ENCODE measurements around the gene MRPS7. TPM values are rescaled to one million over a fixed set of nuclear protein-coding genes. Genes with fewer than 3 reads are reported as not detected.

Gene MRPS7
- polyA plus RNA-seq, 1 donor from 2014 or later: 63.3 TPM

DNA sequence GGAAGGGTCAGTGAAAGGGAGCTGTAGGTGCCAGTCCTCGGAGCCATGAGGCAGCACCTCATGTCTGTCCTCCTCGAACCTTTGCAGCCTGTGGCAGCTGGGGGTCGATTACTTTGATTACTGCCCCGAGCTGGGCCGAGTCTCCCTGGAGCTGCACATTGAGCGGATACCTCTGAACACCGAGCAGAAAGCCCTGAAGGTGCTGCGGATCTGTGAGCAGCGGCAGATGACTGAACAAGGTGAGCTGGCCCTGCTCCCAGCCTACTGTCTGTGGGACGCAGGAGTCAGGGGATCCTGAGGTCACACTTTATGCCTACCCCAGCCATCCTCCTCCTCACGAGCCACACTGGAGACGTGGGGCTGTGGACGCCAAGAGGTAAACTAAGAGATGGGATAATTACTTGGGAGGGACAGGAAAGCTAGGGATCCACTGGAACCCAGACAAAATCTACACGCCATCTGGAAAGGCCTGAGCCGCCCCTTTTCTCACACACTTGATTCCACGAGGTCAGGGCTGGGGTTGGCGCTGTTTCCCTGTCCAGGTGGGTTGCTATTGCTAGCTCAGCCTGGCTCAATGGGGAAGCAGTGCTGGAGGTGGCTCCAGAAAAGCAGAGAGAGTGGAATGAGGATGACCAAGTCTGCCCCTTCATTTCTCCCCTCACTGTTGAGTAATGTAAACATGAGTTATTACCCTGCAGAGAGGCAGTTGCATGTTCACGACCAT lies 29.8 kb upstream of the MRPS7 start:
- TF ChIP-seq, protein P1, sequence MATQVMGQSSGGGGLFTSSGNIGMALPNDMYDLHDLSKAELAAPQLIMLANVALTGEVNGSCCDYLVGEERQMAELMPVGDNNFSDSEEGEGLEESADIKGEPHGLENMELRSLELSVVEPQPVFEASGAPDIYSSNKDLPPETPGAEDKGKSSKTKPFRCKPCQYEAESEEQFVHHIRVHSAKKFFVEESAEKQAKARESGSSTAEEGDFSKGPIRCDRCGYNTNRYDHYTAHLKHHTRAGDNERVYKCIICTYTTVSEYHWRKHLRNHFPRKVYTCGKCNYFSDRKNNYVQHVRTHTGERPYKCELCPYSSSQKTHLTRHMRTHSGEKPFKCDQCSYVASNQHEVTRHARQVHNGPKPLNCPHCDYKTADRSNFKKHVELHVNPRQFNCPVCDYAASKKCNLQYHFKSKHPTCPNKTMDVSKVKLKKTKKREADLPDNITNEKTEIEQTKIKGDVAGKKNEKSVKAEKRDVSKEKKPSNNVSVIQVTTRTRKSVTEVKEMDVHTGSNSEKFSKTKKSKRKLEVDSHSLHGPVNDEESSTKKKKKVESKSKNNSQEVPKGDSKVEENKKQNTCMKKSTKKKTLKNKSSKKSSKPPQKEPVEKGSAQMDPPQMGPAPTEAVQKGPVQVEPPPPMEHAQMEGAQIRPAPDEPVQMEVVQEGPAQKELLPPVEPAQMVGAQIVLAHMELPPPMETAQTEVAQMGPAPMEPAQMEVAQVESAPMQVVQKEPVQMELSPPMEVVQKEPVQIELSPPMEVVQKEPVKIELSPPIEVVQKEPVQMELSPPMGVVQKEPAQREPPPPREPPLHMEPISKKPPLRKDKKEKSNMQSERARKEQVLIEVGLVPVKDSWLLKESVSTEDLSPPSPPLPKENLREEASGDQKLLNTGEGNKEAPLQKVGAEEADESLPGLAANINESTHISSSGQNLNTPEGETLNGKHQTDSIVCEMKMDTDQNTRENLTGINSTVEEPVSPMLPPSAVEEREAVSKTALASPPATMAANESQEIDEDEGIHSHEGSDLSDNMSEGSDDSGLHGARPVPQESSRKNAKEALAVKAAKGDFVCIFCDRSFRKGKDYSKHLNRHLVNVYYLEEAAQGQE (IDR thresholded peaks at IDR 0.05; ENCODE audit: borderline replicate concordance): no peak
- TF ChIP-seq SMC3 (conservative IDR thresholded peaks at IDR 0.05; ENCODE audit: poor library complexity): no peak
- no peak for TF ChIP-seq EP300 (conservative IDR thresholded peaks at IDR 0.05; ENCODE audit: poor library complexity, severe bottlenecking)
- no peak for TF ChIP-seq EZH2 (IDR thresholded peaks at IDR 0.05; ENCODE audit: borderline replicate concordance, insufficient read depth, low read length, poor library complexity, severe bottlenecking)
- TF ChIP-seq CTCF (IDR thresholded peaks at IDR 0.05; ENCODE audit: poor library complexity, severe bottlenecking): no peak
- no peak for TF ChIP-seq MXI1 (conservative IDR thresholded peaks at IDR 0.05; ENCODE audit: poor library complexity, severe bottlenecking)
- no peaks in the 10 kb centered on the region for H3K27me3 ChIP-seq (ENCODE audit: insufficient read depth, low read depth, low read length)
- H4K20me1 ChIP-seq (ENCODE audit: insufficient read depth): no peaks in the 10 kb centered on the region
- H2AFZ ChIP-seq (ENCODE audit: low read depth, low read length): no peak overlapping the region
- peaks cover 5% of the 10 kb centered on the region for H3K36me3 ChIP-seq (ENCODE audit: insufficient read depth, low read length)
- no peak overlapping the region for H3K9ac ChIP-seq (ENCODE audit: low read length)
- H3K9me2 ChIP-seq (ENCODE audit: insufficient read depth, low read length): no peaks in the 10 kb centered on the region
- no peaks in the 10 kb centered on the region for H3K79me2 ChIP-seq (replicated peaks; ENCODE audit: insufficient read depth, low read length)
- no peaks in the 10 kb centered on the region for H3F3A ChIP-seq (ENCODE audit: insufficient read depth, low read length, poor library complexity, severe bottlenecking)
- H3K27ac ChIP-seq (ENCODE audit: low read length): no peak overlapping the region
- no peak overlapping the region for H3K4me2 ChIP-seq (ENCODE audit: low read length)
- no peak overlapping the region for H3K4me3 ChIP-seq (ENCODE audit: low read length)
- no peaks in the 10 kb centered on the region for H3K9me3 ChIP-seq (ENCODE audit: low read length)

GRCh38 chr17:75232786-75233185 lies 28.9 kb upstream of the MRPS7 start:
- Histone ChIP-seq H3K9ac (ENCODE audit: low read length) (no peak overlapping the region), H2AFZ (ENCODE audit: low read depth, low read length) (no peak overlapping the region), H3K9me3 (ENCODE audit: low read length) (no peaks in the 10 kb centered on the region), H3F3A (ENCODE audit: insufficient read depth, low read length, poor library complexity, severe bottlenecking) (no peaks in the 10 kb centered on the region), H3K36me3 (ENCODE audit: insufficient read depth, low read length) (peaks cover 5% of the 10 kb centered on the region), H3K79me2 (replicated peaks; ENCODE audit: insufficient read depth, low read length) (no peaks in the 10 kb centered on the region), H3K4me2 (ENCODE audit: low read length) (no peak overlapping the region), H3K4me3 (ENCODE audit: low read length) (no peak overlapping the region), H3K27me3 (ENCODE audit: insufficient read depth, low read depth, low read length) (no peaks in the 10 kb centered on the region), H4K20me1 (ENCODE audit: insufficient read depth) (no peaks in the 10 kb centered on the region), H3K27ac (ENCODE audit: low read length) (no peak overlapping the region), H3K9me2 (ENCODE audit: insufficient read depth, low read length) (no peaks in the 10 kb centered on the region)
- no peak for TF ChIP-seq RAD21 (conservative IDR thresholded peaks at IDR 0.05)
- TF ChIP-seq TAF1 (IDR thresholded peaks at IDR 0.05; ENCODE audit: low read depth): no peak
- TF ChIP-seq, protein P1 (IDR thresholded peaks at IDR 0.05; ENCODE audit: borderline replicate concordance): no peak
- TF ChIP-seq SMC3 (conservative IDR thresholded peaks at IDR 0.05; ENCODE audit: poor library complexity): no peak
- no peak for TF ChIP-seq EZH2 (IDR thresholded peaks at IDR 0.05; ENCODE audit: borderline replicate concordance, insufficient read depth, low read length, poor library complexity, severe bottlenecking)
- TF ChIP-seq EP300 (conservative IDR thresholded peaks at IDR 0.05; ENCODE audit: poor library complexity, severe bottlenecking): no peak
- TF ChIP-seq CTCF (IDR thresholded peaks at IDR 0.05; ENCODE audit: poor library complexity, severe bottlenecking): no peak
- no peak for TF ChIP-seq MXI1 (conservative IDR thresholded peaks at IDR 0.05; ENCODE audit: poor library complexity, severe bottlenecking)
- TF ChIP-seq POLR2AphosphoS5 (IDR thresholded peaks at IDR 0.05): no peak
